NCI-H1105 treated with DMSO at 0.1 percent for 48 hours (cell line): Measurements from ENCODE around the gene DNAH10.
"Not testable (repeated sequence)": the region's sequence is repeated elsewhere in the genome, so short reads cannot be mapped to it uniquely, and the experiment has no call there.

Experiments
- DNase-seq: peaks from one replicate; lab custom pipeline; 2025; lab: John Stamatoyannopoulos, UW

The DNAH10 gene

GRCh38 chr12:123934829-123935228 is 172.7 kb downstream of the DNAH10 start:
- DNase-seq = no peak

- no peak for DNase-seq
Measured at GRCh38 chr12:123935956-123936355, 173.9 kb downstream of the DNAH10 start.

DNA sequence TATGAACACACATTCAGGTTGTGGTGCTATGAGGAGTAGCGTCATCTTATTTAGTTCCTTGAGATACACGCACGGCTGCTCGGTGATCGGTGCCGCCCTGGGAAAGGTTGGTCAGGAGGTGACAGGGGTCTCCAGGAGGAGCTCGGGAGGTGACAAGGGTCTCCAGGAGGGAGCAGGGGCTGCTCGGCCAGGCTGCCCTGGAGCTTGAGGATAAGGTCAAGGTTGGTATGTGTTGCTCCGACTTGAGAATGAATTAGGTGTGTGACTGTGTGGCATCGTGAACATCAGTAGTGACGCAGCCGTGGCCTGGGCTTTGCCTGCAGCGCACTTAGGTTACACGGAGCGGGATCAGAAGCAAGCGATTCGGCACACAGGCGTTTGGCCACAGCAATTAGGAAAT is 174.4 kb downstream of the DNAH10 start:
- DNase-seq = no peak

- no peak for DNase-seq
Measured at GRCh38 chr12:123936956-123937706, 175.0 kb downstream of the DNAH10 start.

DNA sequence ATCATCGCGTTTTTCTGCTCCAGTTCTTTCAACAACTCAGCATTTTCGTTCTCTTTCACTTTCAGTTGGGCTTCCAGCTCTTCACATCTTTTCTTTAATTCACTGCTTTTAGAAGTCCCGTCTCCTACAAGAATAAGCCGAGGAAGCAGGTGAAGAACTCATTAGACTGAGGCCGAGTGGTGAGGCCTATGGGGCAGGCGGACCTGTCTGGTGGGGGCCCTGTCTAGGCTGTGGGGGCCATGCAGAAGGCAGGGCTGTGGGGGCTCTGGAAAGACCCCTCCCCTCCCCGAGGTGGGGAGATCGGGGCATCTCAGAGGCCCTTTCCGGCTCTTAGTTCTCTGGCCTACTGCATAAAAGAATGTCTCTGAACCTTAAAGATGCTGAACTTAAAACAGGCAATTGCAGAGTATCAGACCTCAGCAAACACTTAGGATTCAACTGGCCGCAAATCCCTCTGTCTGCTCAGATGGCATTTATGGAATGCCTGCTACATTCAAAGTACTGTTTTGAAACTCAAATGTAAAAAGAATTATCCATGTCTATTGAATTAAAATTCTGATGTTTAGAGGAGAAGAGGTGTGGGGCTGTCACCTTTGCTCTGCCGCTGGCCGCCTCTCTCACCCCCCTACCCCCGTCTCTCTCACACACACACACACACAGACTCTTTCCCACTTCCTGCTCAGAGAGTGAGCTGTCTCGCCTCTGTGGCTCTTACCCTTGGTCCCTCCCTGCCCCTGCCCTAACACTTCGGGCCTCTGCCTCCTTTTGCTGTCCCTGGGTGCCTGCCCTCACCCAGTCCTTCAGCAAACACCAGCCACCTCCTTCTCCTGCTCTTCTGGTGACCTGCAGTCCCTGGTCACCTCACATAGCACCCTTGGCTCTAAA is 175.8 kb downstream of the DNAH10 start:
- DNase-seq = no peak

DNA sequence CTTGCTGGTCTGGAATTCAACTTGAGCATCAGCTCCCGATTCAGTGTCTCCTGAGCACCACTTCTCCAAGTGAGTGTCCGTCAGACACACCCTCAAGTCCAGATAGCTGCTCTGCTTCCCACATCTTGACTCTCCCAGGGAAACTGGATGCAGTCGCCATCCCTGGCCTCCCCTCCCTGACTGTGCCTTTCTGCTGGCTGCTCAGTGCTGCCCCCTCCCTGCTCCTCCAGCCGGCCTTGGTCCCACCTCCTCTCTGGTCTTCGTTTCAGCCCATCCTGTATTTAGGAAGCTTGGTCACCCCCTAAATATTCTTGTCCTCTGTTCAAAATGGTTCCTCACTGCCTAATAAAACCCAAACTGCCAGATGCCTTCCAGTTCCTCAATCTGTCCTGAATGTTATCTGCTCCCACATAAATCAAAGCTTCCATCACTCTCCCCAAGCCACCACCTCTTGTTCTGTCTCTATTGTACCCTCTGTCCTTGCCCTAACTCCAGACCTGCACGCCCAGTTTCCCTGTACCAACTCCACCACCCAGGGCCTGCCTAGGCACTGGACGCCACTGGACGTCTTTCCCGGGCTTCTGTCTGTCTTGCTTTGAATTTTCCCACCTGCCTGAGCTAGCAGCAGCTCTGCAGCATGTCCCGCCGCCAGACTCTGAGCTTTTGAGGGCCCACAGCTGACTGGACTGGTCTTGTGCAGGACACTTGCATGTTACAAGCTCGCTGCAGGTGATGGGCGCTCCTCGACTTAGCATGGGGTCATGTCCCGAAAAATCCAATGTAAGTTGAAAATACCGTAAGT is 176.8 kb downstream of the DNAH10 start:
- DNase-seq = no peak

DNA sequence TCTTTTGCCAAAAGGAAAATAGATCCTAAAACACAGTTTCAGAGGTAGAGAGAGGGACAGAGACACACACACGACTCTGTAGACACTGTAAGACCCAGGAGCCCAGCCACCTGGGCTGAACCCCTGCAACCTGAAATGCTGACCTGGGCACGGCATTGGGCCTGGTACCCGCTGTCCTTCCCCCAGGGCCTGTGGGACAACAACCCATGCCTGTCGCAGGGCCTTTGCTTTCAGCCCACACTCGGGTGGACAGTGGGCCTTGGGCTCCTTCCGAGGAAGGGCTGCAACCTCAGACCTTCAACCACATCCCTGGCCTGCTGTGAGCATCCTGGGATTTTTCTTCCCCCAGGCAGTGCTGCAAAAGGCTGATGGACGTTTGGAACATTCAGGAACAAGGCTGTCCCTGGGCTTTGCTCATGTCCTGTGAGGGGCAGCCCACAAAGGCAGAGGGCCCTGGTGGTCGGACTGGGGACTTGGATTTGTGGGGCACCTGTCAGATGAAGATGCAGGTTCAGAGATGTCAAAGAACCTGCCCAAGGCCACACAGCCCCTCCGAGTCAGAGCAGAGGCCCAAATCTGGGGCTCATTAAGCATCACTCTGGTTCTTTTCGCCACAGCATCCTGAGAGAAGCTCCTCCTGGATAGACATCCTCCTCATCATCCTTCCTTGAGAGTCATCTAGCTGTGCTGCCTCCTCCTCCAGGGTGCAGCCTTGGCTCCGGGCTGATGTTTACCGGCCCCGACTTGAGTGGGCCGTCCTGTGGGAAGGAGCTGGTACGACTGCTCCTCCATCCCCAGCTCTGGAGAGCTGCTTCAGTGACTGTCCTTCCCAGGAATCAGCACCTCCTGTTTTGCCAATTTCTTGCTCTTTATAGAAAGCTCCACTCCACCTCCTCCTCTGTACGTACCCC is 177.9 kb downstream of the DNAH10 start:
- no peak for DNase-seq

DNA sequence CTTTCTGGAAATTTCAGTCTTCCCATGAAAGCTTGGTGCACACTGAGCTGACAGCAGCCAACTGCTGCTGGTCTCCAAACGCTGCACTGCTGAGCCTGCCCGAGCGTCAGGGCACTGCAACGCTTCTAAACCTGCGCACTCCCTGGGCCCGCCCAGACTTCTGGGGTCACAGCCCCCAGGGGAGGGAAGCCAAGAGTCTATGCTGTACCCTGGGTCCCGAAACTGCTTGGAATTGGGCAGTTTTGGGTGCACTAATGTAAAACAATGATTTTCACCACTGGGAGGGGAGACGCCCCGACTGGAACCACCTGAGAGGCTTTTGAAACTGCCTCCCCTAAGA is 178.5 kb downstream of the DNAH10 start:
- no peak for DNase-seq

GRCh38 chr12:123941000-123941399 is 178.9 kb downstream of the DNAH10 start:
- no peak for DNase-seq

DNA sequence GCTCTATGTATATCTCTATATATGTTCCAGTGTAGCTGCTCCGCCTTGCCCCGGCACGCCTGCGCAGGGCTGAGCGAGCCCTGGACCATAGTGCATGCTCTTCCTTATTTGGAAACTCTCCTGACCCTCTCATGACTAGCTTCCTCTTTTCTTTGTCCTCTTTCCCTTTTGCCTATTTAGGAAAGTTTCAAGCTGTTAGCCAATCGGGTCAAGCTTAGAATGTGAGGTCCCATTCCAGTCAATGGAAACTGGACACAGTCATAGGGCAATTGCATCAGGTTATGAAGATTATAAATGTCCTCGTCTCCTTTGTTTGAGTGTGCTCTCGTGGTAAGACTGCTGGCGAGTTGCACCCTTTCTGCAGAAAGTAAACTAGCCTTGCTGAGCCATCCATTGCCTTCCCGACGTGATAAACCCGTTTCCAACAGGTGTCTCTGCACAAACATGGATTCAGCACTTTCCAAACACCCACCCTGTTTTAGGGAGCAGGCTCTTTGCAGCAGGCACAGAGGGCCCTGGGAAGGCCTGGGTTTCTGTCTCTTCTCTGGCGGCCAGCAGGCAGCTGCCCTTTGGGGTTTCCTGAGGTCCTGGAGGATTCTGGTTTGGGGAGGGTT is 179.6 kb downstream of the DNAH10 start:
- DNase-seq = no peak

DNA sequence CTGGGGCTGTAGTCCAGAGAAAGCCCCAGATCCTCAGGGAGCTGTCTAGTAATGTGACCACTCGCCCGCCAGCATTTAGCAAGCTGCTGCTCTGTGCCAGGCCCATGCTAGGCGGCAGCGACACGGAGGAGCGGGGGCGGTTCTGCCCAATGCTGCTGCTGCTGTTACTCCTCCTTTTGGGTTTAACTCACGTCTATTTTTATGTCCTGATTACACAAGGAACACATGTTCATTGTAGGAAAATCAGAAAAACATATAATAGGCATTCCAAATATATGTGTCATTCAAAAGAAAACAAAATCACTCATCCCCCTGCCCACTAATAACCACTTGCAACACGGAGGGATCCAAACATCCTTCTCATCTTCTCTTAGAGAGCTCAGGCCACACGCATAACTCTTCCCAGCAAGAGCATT is 180.1 kb downstream of the DNAH10 start:
- no peak for DNase-seq

GRCh38 chr12:123942911-123943648 is 181.0 kb downstream of the DNAH10 start:
- no peak for DNase-seq

GRCh38 chr12:123943816-123944215 is 181.7 kb downstream of the DNAH10 start:
- DNase-seq = no peak

DNA sequence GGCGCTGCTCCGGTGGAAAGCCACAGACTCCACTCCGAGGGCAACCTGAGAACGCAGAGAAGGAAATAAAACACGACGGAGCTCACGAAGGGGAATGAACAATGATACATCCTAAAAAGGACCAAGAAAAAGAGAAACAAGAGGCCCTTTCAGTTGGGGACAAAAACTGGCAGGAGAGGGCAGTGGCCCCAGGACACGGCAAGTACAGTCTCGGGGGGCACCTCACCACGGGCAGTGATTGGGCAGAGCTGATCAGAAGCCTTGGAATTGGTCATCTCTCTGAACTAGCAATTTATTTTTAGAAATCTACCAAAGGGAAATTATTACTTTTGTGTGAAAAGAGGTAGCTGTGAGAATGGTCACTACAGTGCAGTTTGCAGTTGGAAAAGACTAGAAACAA is 182.6 kb downstream of the DNAH10 start:
- DNase-seq = no peak

GRCh38 chr12:123945287-123946151 is 183.4 kb downstream of the DNAH10 start:
- DNase-seq = no peak

DNA sequence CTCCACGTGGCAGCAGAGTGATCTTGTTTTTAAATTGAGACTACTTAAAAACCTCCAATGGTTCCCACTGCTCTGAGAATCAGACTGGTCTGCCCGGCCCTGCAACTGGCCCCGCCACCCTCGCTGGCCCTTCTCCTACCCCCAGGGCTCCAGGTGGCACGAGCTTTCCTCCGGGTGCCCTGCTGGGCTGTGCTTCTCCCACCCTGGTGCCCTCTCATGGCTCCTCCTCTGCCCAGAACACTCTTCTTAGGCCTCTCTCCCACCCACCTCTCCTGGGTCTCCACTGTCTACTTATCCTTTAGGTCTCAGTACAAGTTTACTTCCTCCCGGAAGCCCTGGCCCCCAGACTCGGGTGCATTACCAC is 184.0 kb downstream of the DNAH10 start:
- DNase-seq = no peak

DNA sequence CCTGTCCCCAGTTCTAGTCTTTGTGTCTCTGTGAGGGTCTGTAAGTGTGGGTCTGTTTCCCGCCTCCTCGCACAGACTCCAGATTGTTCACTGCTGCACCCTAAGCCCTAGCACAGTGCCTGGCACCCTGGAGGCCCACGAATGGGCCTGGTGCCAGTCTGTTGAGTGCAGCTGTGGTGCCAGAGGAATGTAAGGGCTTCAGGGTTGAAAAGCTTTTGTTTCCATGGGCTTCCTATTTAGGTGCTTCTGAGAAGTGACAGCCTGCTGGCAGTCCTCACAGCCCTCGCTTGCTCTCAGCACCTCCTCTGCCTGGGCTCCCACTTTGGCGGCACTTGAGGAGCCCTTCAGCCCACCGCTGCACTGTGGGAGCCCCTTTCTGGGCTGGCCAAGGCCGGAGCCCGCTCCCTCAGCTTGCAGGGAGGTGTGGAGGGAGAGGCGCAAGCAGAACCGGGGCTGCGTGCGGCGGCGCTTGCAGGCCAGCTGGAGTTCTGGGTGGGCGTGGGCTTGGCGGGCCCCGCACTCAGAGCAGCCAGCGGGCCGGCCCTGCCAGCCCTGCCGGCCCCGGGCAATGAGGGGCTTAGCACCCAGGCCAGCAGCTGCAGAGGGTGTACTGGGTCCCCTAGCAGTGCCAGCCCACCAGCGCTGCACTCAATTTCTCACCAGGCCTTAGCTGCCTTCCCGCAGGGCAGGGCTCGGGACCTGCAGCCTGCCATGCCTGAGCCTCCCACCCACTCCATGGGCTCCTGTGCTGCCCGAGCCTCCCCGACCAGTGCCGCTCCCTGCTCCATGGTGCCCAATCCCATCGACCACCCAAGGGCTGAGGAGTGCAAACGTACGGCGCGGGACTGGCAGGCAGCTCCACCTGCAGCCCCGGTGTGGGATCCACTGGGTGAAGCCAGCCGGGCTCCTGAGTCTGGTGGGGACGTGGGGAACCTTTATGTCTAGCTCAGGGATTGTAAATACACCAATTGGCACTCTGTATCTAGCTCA is 184.7 kb downstream of the DNAH10 start:
- not testable (repeated sequence) for DNase-seq

DNA sequence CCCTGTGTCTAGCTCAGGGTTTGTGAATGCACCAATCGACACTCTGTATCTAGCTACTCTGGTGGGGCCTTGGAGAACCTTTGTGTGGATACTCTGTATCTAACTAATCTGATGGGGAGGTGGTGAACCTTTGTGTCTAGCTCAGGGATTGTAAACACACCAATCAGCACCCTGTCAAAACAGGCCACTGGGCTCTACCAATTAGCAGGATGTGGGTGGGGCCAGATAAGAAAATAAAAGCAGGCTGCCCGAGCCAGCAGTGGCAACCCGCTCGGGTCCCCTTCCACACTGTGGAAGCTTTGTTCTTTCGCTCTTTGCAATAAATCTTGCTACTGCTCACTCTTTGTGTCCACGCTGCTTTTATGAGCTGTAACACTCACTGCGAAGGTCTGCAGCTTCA is 185.4 kb downstream of the DNAH10 start:
- not testable (repeated sequence) for DNase-seq
